ENCODE data around the gene RAPGEFL1. TPM values are rescaled to one million over a fixed set of nuclear protein-coding genes. Genes with fewer than 3 reads are reported as not detected.
"Not testable (repeated sequence)": the region's sequence is repeated elsewhere in the genome, so short reads cannot be mapped to it uniquely, and the experiment has no call there.

Gene RAPGEFL1
- polyA plus RNA-seq, 1 experiment, result 3.8 TPM

DNA sequence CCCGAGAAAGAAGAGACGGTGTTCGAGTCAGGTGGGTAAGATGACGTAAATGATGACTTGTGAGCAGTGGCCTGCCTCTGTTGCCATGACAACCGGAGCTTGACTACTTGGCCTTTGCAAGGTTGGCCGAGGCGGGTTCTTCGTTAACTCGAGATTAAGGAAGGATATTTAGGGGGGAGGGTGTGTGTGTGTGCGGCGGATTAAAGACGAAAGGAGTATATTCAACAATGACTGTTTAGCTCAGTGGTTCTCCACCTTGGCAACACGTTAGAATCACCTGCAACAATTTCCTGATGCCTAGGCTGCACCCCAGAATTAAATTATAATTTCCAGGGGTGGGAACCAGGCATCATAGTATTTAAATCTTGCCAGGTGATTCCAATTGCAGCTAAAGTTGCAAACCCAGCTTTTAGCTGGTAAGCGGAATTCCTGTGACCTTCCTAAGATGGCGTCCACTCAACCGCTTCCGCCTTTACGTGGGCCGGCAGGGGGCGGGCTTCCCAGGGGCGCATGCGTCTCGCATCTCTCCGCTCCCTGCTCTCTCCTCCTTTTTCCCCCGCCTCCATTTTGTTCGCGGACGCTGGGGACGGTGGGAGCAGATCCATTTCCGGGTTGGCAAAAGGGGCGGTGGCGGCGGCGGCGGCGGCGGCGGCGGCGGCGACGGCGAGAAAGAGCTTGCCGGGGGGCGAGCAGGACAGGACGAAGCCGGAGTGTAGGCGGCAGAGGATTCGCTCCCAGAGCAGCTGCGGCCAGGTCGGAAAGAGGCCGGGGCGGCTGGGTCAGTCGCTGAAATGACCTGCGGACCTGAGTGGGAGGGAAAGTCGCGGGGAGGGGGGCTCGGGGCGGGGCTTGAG is 41.7 kb downstream of the RAPGEFL1 start, which contains the start of gene WIPF2:
TSS of gene WIPF2 (plus strand) at position 565 of the 854 bp plus-strand sequence. CDS start 37,156 bp downstream, outside the sequence.
- ChIA-PET CTCF (interaction anchor here (0.9 to 1.9 kb wide), 6 partner anchors 9 to 258 kb away, joined by 3 to 8 read pairs (median 5); no protein-coding TSS in a partner anchor), POLR2A (interaction anchor here (0.6 to 1.4 kb wide), 5 partner anchors 10 to 85 kb away, joined by 3 to 17 read pairs (median 5); no protein-coding TSS in a partner anchor)
- Histone ChIP-seq H3K36me3 (ENCODE audit: control insufficient read depth, insufficient read depth, low read length) (no peaks in the 10 kb centered on the region), H3K27me3 (ENCODE audit: control insufficient read depth, insufficient read depth, low read length) (no peaks in the 10 kb centered on the region), H3K4me3 (ENCODE audit: low read depth, low read length) (peak within 1 kb of the TSS; percentile 88)
- peak; percentile 80 for DNase-seq (ENCODE audit: low read depth)
- TF ChIP-seq, protein P1, sequence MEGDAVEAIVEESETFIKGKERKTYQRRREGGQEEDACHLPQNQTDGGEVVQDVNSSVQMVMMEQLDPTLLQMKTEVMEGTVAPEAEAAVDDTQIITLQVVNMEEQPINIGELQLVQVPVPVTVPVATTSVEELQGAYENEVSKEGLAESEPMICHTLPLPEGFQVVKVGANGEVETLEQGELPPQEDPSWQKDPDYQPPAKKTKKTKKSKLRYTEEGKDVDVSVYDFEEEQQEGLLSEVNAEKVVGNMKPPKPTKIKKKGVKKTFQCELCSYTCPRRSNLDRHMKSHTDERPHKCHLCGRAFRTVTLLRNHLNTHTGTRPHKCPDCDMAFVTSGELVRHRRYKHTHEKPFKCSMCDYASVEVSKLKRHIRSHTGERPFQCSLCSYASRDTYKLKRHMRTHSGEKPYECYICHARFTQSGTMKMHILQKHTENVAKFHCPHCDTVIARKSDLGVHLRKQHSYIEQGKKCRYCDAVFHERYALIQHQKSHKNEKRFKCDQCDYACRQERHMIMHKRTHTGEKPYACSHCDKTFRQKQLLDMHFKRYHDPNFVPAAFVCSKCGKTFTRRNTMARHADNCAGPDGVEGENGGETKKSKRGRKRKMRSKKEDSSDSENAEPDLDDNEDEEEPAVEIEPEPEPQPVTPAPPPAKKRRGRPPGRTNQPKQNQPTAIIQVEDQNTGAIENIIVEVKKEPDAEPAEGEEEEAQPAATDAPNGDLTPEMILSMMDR (IDR thresholded peaks at IDR 0.05; ENCODE audit: insufficient read depth, low read depth, low read length), result peak; percentile 84

- CTCF ChIA-PET, result interaction anchor here (1.1 to 1.9 kb wide), 4 partner anchors 10 to 257 kb away, joined by 3 to 6 read pairs (median 4); no protein-coding TSS in a partner anchor
- no peak for DNase-seq (ENCODE audit: low read depth)
These were observed 42.5 kb downstream of the RAPGEFL1 start for GRCh38 chr17:40219594-40220338.

GRCh38 chr17:40224718-40225550 is 47.7 kb downstream of the RAPGEFL1 start:
- TF ChIP-seq, protein P1 (IDR thresholded peaks at IDR 0.05; ENCODE audit: insufficient read depth, low read depth, low read length), result no peak
- DNase-seq (ENCODE audit: low read depth), result no peak
- CTCF ChIA-PET, result interaction anchor here (1.3 kb wide), 1 partner anchor 23 kb away, joined by 3 read pairs; no protein-coding TSS in a partner anchor

More at GRCh38 chr17:40219594-40220338, 42.5 kb downstream of the RAPGEFL1 start:
- Histone ChIP-seq H3K36me3 (ENCODE audit: control insufficient read depth, insufficient read depth, low read length) (no peaks in the 10 kb centered on the region), H3K27me3 (ENCODE audit: control insufficient read depth, insufficient read depth, low read length) (no peaks in the 10 kb centered on the region), H3K4me3 (ENCODE audit: low read depth, low read length) (peak overlapping the region; percentile 88)
- TF ChIP-seq, protein P1 (IDR thresholded peaks at IDR 0.05; ENCODE audit: insufficient read depth, low read depth, low read length), result no peak
- POLR2A ChIA-PET, result interaction anchor here (0.6 to 1.4 kb wide), 4 partner anchors 11 to 84 kb away, joined by 5 to 17 read pairs (median 6); no protein-coding TSS in a partner anchor

DNA sequence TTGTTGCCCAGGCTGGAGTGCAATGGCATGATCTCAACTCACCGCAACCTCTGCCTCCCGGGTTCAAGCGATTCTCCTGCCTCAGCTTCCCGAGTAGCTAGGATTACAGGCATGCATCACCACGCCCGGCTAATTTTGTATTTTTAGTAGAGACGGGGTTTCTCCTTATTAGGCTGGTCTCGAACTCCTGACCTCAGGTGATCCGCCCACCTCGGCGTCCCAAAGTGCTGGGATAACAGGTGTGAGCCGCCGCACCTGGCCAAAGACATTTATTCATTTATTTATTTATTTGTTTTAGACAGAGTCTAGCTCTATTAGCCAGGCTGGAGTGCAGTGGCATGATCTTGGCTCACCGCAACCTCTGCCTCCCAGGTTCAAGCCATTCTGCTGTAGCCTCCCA is 51.9 kb downstream of the RAPGEFL1 start:
- POLR2A ChIA-PET; H3K27me3 ChIP-seq (ENCODE audit: control insufficient read depth, insufficient read depth, low read length); H3K4me3 ChIP-seq (ENCODE audit: low read depth, low read length); H3K36me3 ChIP-seq (ENCODE audit: control insufficient read depth, insufficient read depth, low read length); DNase-seq (ENCODE audit: low read depth): not testable (repeated sequence)
- CTCF ChIA-PET, result interaction anchor here (1.0 kb wide), 1 partner anchor 37 kb away, joined by 3 read pairs; no protein-coding TSS in a partner anchor

More at GRCh38 chr17:40224718-40225550, 47.7 kb downstream of the RAPGEFL1 start:
- Histone ChIP-seq H3K4me3 (ENCODE audit: low read depth, low read length) (no peak overlapping the region), H3K36me3 (ENCODE audit: control insufficient read depth, insufficient read depth, low read length) (no peaks in the 10 kb centered on the region), H3K27me3 (ENCODE audit: control insufficient read depth, insufficient read depth, low read length) (no peaks in the 10 kb centered on the region)
- POLR2A ChIA-PET, result interaction anchor here (0.6 kb wide), 1 partner anchor 8 kb away, joined by 6 read pairs; no protein-coding TSS in a partner anchor

DNA sequence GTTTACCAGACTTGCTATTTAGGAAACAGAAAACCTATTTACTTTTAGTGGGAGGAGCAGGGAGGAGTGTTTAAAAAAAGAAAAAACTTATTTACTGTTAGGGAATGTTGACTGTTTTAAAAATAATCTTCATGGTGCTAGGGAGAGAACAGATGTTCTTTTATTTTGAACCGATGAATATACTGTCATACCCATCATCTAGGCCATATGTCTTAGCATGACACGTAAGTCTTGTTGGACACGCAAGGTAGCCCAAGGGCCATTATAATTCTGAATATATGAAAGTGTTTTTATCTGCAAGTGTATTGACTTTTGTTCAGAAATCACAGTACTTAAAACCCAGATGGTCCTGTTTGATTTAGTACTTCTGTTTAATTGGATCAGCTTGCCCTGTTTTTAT is 53.4 kb downstream of the RAPGEFL1 start:
- no peak for DNase-seq (ENCODE audit: low read depth)
- ChIA-PET CTCF (interaction anchor here (1.0 kb wide), 1 partner anchor 11 kb away, joined by 3 read pairs; no protein-coding TSS in a partner anchor), POLR2A (no interaction called here)
- Histone ChIP-seq H3K27me3 (ENCODE audit: control insufficient read depth, insufficient read depth, low read length) (no peaks in the 10 kb centered on the region), H3K36me3 (ENCODE audit: control insufficient read depth, insufficient read depth, low read length) (peaks cover 1% of the 10 kb centered on the region; the same call in 1 of the 2 replicates), H3K4me3 (ENCODE audit: low read depth, low read length) (no peak overlapping the region)
- TF ChIP-seq, protein P1 (IDR thresholded peaks at IDR 0.05; ENCODE audit: insufficient read depth, low read depth, low read length), result no peak

DNA sequence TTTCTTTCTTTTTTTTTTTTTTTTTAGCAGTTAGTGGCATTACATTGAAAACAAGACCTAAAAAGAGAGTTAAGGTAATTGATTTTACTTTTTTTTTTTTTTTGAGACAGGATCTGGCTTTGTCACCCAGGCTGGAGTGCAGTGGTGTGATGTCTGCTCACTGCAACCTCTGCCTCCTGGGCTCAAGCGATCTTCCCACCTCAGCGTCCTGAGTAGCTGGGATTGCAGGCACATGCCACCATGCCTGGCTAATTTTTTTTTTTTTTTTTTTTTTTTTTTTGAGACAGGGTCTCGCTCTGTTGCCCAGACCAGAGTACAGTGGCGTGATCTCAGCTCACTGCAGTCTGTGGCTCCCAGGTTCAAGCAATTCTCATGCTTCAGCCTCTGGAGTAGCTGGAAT is 54.7 kb downstream of the RAPGEFL1 start:
- CTCF ChIA-PET; H3K36me3 ChIP-seq (ENCODE audit: control insufficient read depth, insufficient read depth, low read length); H3K27me3 ChIP-seq (ENCODE audit: control insufficient read depth, insufficient read depth, low read length); H3K4me3 ChIP-seq (ENCODE audit: low read depth, low read length); DNase-seq (ENCODE audit: low read depth): not testable (repeated sequence)
- POLR2A ChIA-PET, result interaction anchor here (0.6 kb wide), 2 partner anchors 9 to 23 kb away, joined by 13 read pairs; no protein-coding TSS in a partner anchor

All from BJ (cell line).